AG09319 (cell line): ENCODE data around the gene SGCA.

Experiments used
- DNase-seq: peaks from one replicate; pipeline ENCODE4 v3.0.0-alpha.2; 2010; ENCODE audit warnings: low read depth; ENCODE audit errors: extremely low read depth
- TF ChIP-seq, protein P1 (sequence below): IDR thresholded peaks from 2 replicates; pipeline ENCODE4 v1.5.1; 2011; ENCODE audit warnings: low read depth, mild to moderate bottlenecking, inconsistent platforms, low read length, moderate library complexity

Gene SGCA

DNA sequence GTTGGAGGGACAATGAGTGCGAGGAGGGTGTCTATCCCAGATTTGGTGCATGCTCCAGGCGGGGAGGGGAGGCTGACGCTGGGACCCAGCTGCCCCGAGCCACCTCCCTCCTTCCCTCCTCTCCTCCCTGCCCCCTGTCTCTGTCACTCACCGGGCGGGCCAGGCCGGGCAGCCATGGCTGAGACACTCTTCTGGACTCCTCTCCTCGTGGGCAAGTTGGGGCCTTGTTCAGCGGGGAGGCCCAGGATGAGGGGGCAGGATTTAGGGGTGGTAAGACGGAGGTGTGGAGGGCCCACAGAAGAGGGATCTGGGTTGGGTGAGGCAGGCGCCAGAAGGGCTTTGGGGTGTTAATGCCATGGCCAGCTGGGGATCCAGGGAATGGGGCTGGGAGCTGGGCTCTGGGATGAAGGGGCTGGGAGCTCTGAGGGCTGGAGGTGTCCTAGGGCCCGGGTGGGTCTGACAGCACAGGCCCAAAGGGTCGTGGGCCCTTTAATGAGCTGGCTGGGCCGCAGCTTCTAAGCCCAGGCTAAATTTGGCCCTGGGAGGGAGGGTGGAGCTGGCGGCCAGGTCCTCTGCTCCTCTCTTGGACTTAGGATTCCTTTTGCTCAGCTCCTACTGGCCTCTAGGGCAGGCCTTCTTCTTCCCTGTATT lies at the start of gene SGCA:
Gene SGCA, plus strand, starts transcription at position 139 of the 651 bp plus-strand sequence. Its CDS starts 36 bp downstream, at position 175.
- TF ChIP-seq, protein P1, sequence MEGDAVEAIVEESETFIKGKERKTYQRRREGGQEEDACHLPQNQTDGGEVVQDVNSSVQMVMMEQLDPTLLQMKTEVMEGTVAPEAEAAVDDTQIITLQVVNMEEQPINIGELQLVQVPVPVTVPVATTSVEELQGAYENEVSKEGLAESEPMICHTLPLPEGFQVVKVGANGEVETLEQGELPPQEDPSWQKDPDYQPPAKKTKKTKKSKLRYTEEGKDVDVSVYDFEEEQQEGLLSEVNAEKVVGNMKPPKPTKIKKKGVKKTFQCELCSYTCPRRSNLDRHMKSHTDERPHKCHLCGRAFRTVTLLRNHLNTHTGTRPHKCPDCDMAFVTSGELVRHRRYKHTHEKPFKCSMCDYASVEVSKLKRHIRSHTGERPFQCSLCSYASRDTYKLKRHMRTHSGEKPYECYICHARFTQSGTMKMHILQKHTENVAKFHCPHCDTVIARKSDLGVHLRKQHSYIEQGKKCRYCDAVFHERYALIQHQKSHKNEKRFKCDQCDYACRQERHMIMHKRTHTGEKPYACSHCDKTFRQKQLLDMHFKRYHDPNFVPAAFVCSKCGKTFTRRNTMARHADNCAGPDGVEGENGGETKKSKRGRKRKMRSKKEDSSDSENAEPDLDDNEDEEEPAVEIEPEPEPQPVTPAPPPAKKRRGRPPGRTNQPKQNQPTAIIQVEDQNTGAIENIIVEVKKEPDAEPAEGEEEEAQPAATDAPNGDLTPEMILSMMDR: no peak

GRCh38 chr17:50117202-50118051 lies 48.4 kb upstream of the SGCA start:
- DNase-seq: no peak
- TF ChIP-seq, protein P1: peak; percentile 40

More for the DNA sequence above, at the start of gene SGCA:
- DNase-seq: no peak

- TF ChIP-seq, protein P1: no peak
- DNase-seq: no peak
Observed at GRCh38 chr17:50118076-50118827, 47.6 kb upstream of the SGCA start.

GRCh38 chr17:50118828-50119218 lies 47.0 kb upstream of the SGCA start:
- DNase-seq: no peak
- TF ChIP-seq, protein P1: no peak

GRCh38 chr17:50120475-50121253 lies 45.1 kb upstream of the SGCA start:
- TF ChIP-seq, protein P1: no peak
- DNase-seq: no peak

- DNase-seq: no peak
- TF ChIP-seq, protein P1: no peak
Observed at GRCh38 chr17:50122945-50123344, 42.9 kb upstream of the SGCA start.
